GM19438 (cell line): ENCODE data around the gene RBSN.

ENCODE experiments used
- ATAC-seq: cut with Tn5 transposase; IDR thresholded peaks from one replicate; pipeline ENCODE4 v1.9.1; 2021; ENCODE audit warnings: low read depth; ENCODE audit not compliant: unreplicated experiment

Gene RBSN

GRCh38 chr3:15063656-15064286 is 35.2 kb downstream of the RBSN start:
- no peak for ATAC-seq

- ATAC-seq = no peak
Observed at GRCh38 chr3:15063238-15063637, 35.7 kb downstream of the RBSN start.

GRCh38 chr3:15060029-15060428 is 38.9 kb downstream of the RBSN start:
- ATAC-seq = no peak

- ATAC-seq = no peak
Observed at GRCh38 chr3:15056676-15057404, 42.1 kb downstream of the RBSN start.

- peak; percentile 36 for ATAC-seq
Observed at GRCh38 chr3:15055019-15055557, 43.9 kb downstream of the RBSN start.

- no peak for ATAC-seq
Observed at GRCh38 chr3:15053541-15053940, 45.4 kb downstream of the RBSN start.

GRCh38 chr3:15052335-15053242 is 46.4 kb downstream of the RBSN start:
- no peak for ATAC-seq

GRCh38 chr3:15051531-15051930 is 47.4 kb downstream of the RBSN start:
- peak; percentile 61 for ATAC-seq

GRCh38 chr3:15050405-15051092 is 48.4 kb downstream of the RBSN start:
- peak; percentile 80 for ATAC-seq

- ATAC-seq = no peak
Observed at GRCh38 chr3:15049584-15049983, 49.4 kb downstream of the RBSN start.

GRCh38 chr3:15045667-15046066 is 53.3 kb downstream of the RBSN start:
- ATAC-seq = no peak

GRCh38 chr3:15044326-15044725 is 54.6 kb downstream of the RBSN start:
- ATAC-seq = no peak

- ATAC-seq = no peak
Observed at GRCh38 chr3:15043408-15044171, 55.4 kb downstream of the RBSN start.

GRCh38 chr3:15042936-15043335 is 56.0 kb downstream of the RBSN start:
- ATAC-seq = no peak

- no peak for ATAC-seq
Observed at GRCh38 chr3:15041950-15042349, 57.0 kb downstream of the RBSN start.

- ATAC-seq = no peak
Observed at GRCh38 chr3:15040844-15041243, 58.1 kb downstream of the RBSN start.

- no peak for ATAC-seq
Observed at GRCh38 chr3:15038306-15038705, 60.6 kb downstream of the RBSN start.

- ATAC-seq = no peak
Observed at GRCh38 chr3:15033103-15033502, 65.8 kb downstream of the RBSN start.

- no peak for ATAC-seq
Observed at GRCh38 chr3:15032650-15033049, 66.3 kb downstream of the RBSN start.

GRCh38 chr3:15029625-15030024 is 69.3 kb downstream of the RBSN start:
- no peak for ATAC-seq
